Endothelial cell of umbilical vein (primary cell): ENCODE measurements around the gene BCL11A.

Experiments
- EZH2 ChIP-seq: IDR thresholded peaks from 2 replicates; pipeline ENCODE4 v1.6.1; 2012; ENCODE audit warnings: borderline replicate concordance, low read depth, mild to moderate bottlenecking, moderate library complexity, low read length, inconsistent platforms; ENCODE audit not compliant: severe bottlenecking
- GATA2 ChIP-seq: IDR thresholded peaks from 2 replicates; pipeline ENCODE4 v1.7.0; 2011; ENCODE audit warnings: low read depth, mild to moderate bottlenecking, moderate library complexity, mixed read lengths, low read length; ENCODE audit not compliant: insufficient read length, insufficient read depth
- JUN ChIP-seq: IDR thresholded peaks from 2 replicates; pipeline ENCODE4 v1.6.1; 2011; ENCODE audit warnings: borderline replicate concordance, low read depth; ENCODE audit not compliant: insufficient read length, insufficient read depth
- MAX ChIP-seq: IDR thresholded peaks from 2 replicates; pipeline ENCODE4 v1.6.1; 2011; ENCODE audit not compliant: insufficient read depth, insufficient read length
- MYC ChIP-seq: IDR thresholded peaks from one replicate; pipeline ENCODE4 v1.6.1; 2011; ENCODE audit warnings: mild to moderate bottlenecking, low read depth, low read length
- POLR2A ChIP-seq: IDR thresholded peaks from 2 replicates; pipeline ENCODE4 v1.6.1; 2012; ENCODE audit warnings: low read depth, mild to moderate bottlenecking, control low read depth, low read length
- POLR2AphosphoS5 ChIP-seq: IDR thresholded peaks from 2 replicates; pipeline ENCODE4 v1.6.1; 2012; ENCODE audit warnings: low read depth, mild to moderate bottlenecking, control low read depth, low read length, moderate library complexity; ENCODE audit not compliant: insufficient read depth
- TF ChIP-seq, protein P1 (sequence below), 2 donors: IDR thresholded peaks; 1 replicate in 1 of 2; 2 replicates in 1 of 2; pipeline ENCODE4 v1.5.1; 2011; ENCODE audit warnings: low read length in 2 of 2, mild to moderate bottlenecking in 2 of 2, moderate library complexity in 2 of 2, control low read depth in 1 of 2, inconsistent platforms in 1 of 2, low read depth in 1 of 2; ENCODE audit not compliant: insufficient read depth in 1 of 2; ENCODE audit errors: extremely low read depth in 1 of 2

DNA sequence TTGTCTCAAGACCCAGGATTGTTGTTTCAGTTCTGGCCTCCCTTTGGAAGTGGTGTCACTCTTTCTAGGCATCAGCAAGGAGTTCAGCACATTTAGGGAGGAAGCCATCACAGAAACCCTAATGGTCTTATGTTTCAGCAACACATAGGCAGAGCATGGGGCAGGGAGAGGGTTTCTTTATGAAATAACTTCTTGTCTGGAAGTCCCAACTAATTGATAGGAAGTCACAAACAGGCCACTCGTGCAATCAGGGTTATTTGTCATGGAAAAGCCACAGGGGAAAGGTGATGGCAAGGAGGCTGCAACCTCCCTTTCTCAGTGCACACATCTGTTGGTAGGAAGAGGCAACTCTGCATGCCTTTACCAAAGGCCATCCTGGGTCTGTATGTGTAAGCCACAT, 103.0 kb downstream of the BCL11A start:
- TF ChIP-seq POLR2A (no peak), MAX (no peak), JUN (no peak), POLR2AphosphoS5 (no peak), MYC (no peak), EZH2 (no peak), GATA2 (no peak)
- TF ChIP-seq, protein P1, sequence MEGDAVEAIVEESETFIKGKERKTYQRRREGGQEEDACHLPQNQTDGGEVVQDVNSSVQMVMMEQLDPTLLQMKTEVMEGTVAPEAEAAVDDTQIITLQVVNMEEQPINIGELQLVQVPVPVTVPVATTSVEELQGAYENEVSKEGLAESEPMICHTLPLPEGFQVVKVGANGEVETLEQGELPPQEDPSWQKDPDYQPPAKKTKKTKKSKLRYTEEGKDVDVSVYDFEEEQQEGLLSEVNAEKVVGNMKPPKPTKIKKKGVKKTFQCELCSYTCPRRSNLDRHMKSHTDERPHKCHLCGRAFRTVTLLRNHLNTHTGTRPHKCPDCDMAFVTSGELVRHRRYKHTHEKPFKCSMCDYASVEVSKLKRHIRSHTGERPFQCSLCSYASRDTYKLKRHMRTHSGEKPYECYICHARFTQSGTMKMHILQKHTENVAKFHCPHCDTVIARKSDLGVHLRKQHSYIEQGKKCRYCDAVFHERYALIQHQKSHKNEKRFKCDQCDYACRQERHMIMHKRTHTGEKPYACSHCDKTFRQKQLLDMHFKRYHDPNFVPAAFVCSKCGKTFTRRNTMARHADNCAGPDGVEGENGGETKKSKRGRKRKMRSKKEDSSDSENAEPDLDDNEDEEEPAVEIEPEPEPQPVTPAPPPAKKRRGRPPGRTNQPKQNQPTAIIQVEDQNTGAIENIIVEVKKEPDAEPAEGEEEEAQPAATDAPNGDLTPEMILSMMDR (IDR thresholded peaks at IDR 0.05; ENCODE audit: extremely low read depth in 1 of 2, insufficient read depth in 1 of 2, low read depth in 1 of 2, low read length in 2 of 2), result no peak
